HPDE6-E6E7 (cell line): ENCODE data around the gene PLP2.

ENCODE experiments used
- DNase-seq: peaks from one replicate; pipeline ENCODE4 v3.0.0; 2011; ENCODE audit warnings: missing footprints; ENCODE audit errors: extremely low spot score

Gene PLP2

GRCh38 chrX:49209434-49210251 lies 37.9 kb downstream of the PLP2 start:
- DNase-seq: no peak

- DNase-seq: no peak
Measured at GRCh38 chrX:49210406-49210805, 38.7 kb downstream of the PLP2 start.

- DNase-seq: no peak
Measured at GRCh38 chrX:49211074-49211473, 39.4 kb downstream of the PLP2 start.

GRCh38 chrX:49212209-49212608 lies 40.5 kb downstream of the PLP2 start:
- DNase-seq: no peak

GRCh38 chrX:49212861-49213260 lies 41.2 kb downstream of the PLP2 start:
- no peak for DNase-seq

- no peak for DNase-seq
Measured at GRCh38 chrX:49214416-49214815, 42.7 kb downstream of the PLP2 start.

- no peak for DNase-seq
Measured at GRCh38 chrX:49214996-49215526, 43.4 kb downstream of the PLP2 start.

GRCh38 chrX:49220100-49220499 lies 48.4 kb downstream of the PLP2 start:
- no peak for DNase-seq

GRCh38 chrX:49221868-49222267 lies 50.2 kb downstream of the PLP2 start:
- DNase-seq: no peak
